A549 (cell line): ENCODE measurements around the gene PFKFB3.

Experiments used
- CTCF ChIP-seq: fragments of >200 bp; sonication (Bioruptor Twin); formaldehyde crosslinking; IDR thresholded peaks from 3 replicates; pipeline ENCODE4 v1.5.1; 2016
- E2F6 ChIP-seq: IDR thresholded peaks from 2 replicates; pipeline ENCODE4 v1.6.1; 2012; ENCODE audit warnings: low read depth, borderline replicate concordance
- HES2 ChIP-seq: fragments of >200 bp; sonication (Bioruptor Twin); formaldehyde crosslinking; IDR thresholded peaks from 2 replicates; pipeline ENCODE4 v1.6.1; 2016
- HOXB5 ChIP-seq: fragments of 250-450 bp; sonication (Bioruptor Pico); IDR thresholded peaks from 2 replicates; pipeline ENCODE4 v1.5.0; 2020; ENCODE audit warnings: mild to moderate bottlenecking, moderate library complexity
- JUN ChIP-seq, 2 experiments: fragments of >200 bp; sonication (Bioruptor Twin); formaldehyde crosslinking; IDR thresholded peaks; 2 replicates in 1 of 2; 3 replicates in 1 of 2; pipeline ENCODE4 v1.6.1; 2016 to 2017
- MAZ ChIP-seq: fragments of 150-350 bp; IDR thresholded peaks from 2 replicates; pipeline ENCODE4 v1.6.1; 2014; ENCODE audit warnings: antibody characterized with exemption, low read depth, low read length, borderline replicate concordance
- MYC ChIP-seq: IDR thresholded peaks from 2 replicates; pipeline ENCODE4 v1.6.1; 2012; ENCODE audit warnings: mild to moderate bottlenecking, inconsistent platforms, low read length, improper control_type of control experiment, borderline replicate concordance
- NR3C1 ChIP-seq: fragments of >200 bp; sonication (Bioruptor Twin); formaldehyde crosslinking; IDR thresholded peaks from 3 replicates; pipeline ENCODE4 v1.6.1; 2017
- POLR2A ChIP-seq: IDR thresholded peaks from 2 replicates; pipeline ENCODE4 v1.6.1; 2012; ENCODE audit warnings: mild to moderate bottlenecking, low read length
- RAD21 ChIP-seq, 2 experiments: fragments of >200 bp in 1 of 2; sonication (Bioruptor Twin) in 1 of 2; formaldehyde crosslinking in 1 of 2; IDR thresholded peaks in 1 of 2; conservative IDR thresholded peaks in 1 of 2; 2 replicates in 1 of 2; 3 replicates in 1 of 2; pipeline ENCODE4 v1.6.1; 2012 to 2018; ENCODE audit warnings: inconsistent platforms in 1 of 2
- REST ChIP-seq: fragments of 200-600 bp; sonication (generic); IDR thresholded peaks from 2 replicates; pipeline ENCODE4 v1.6.1; 2016; ENCODE audit warnings: antibody characterized with exemption, mild to moderate bottlenecking, moderate library complexity
- TP53 ChIP-seq: fragments of 250-450 bp; sonication (Bioruptor Pico); IDR thresholded peaks from 2 replicates; pipeline ENCODE4 v1.5.0; 2021; ENCODE audit warnings: mild to moderate bottlenecking, moderate library complexity
- ZC3H11A ChIP-seq: fragments of 450-650 bp; IDR thresholded peaks from 2 replicates; pipeline ENCODE4 v1.6.1; 2014; ENCODE audit warnings: antibody characterized with exemption, mild to moderate bottlenecking

GRCh38 chr10:6163364-6164270 is 39.1 kb upstream of the PFKFB3 start:
- TF ChIP-seq POLR2A: peak; percentile 61
- TF ChIP-seq REST: no peak
- no peak for TF ChIP-seq CTCF
- no peak for TF ChIP-seq ZC3H11A
- no peak for TF ChIP-seq NR3C1
- TF ChIP-seq TP53 (CRISPR knock-in tag): peak; percentile 79; the same call in 1 of the 2 replicates
- peak; percentile 95 for TF ChIP-seq E2F6
- TF ChIP-seq JUN (IDR thresholded peaks at IDR 0.05): peak; percentile 46 to 75; a peak in 3 of 5 replicates
- no peak for TF ChIP-seq MAZ
- TF ChIP-seq HES2: no peak
- no peak for TF ChIP-seq RAD21 (conservative IDR thresholded peaks at IDR 0.05 in 1 of 2, IDR thresholded peaks at IDR 0.05 in 1 of 2)
- TF ChIP-seq MYC: peak; percentile 84; the same call in 1 of the 2 replicates
- peak; percentile 93 for TF ChIP-seq HOXB5 (CRISPR knock-in tag)
